Measurements from ENCODE around the gene ZP2.
"Not testable (repeated sequence)": the region's sequence is repeated elsewhere in the genome, so short reads cannot be mapped to it uniquely, and the experiment has no call there.

Gene ZP2

DNA sequence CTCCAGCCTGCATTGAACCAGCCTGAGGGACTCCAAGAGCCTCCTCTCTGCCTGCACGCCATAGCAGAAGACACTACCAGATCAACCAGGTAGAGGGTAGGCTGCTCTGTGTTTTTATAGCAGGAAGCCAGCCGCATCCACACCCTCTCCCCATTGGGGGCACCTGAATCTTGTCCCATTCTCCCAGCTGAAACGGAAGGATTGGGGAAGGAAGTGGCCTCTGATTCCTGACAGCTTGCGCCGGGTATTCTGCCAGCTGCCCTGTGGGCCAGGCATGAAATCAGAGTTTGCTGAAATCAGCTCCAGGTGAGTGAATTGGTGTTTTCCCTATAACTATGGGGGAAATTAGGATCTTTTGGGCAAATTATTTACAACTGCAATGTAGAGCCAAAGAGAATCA, at the start of gene ZP2:
Gene ZP2 (minus strand): TSS at position 89 of the 400 bp plus-strand sequence. CDS start 27 bp downstream, at position 62.
- no peak within 1 kb of the TSS for H3K4me3 ChIP-seq (ENCODE audit: low read depth, low read length)
- no peaks in the 10 kb centered on the region for H3K27me3 ChIP-seq (ENCODE audit: control insufficient read depth, insufficient read depth, low read length)
- no peaks in the 10 kb centered on the region for H3K9me3 ChIP-seq (ENCODE audit: control insufficient read depth, insufficient read depth, low read depth, low read length)
- H3K4me1 ChIP-seq (ENCODE audit: control insufficient read depth, insufficient read depth, low read length): no peaks in the 10 kb centered on the region
- no peak within 1 kb of the TSS for H3K9ac ChIP-seq (ENCODE audit: low read length)
- no peak within 1 kb of the TSS for H3K27ac ChIP-seq (ENCODE audit: low read depth, low read length)
- no peaks in the 10 kb centered on the region for H3K36me3 ChIP-seq (ENCODE audit: control insufficient read depth, insufficient read depth, low read length)

DNA sequence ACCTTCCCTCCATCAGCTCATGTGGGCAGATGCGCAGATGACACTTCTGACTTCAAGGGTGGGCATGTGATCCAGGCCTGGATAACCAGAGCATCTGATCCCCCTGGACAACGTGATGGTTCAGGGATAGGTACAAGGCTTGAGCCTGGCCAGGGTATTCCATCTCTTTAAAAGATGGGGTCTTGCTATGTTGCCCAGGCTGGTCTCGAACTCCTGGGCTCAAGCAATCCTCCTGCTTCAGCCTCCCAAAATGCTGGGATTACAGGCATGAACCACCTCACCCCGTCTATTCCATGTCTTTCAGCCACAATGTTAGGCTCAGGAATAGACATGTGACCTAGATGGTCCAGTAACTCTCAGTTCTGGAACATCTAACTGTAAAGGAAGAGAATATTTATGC, 45.9 kb upstream of the ZP2 start:
- Histone ChIP-seq H3K9ac (ENCODE audit: low read length) (no peak overlapping the region), H3K27me3 (ENCODE audit: control insufficient read depth, insufficient read depth, low read length) (no peaks in the 10 kb centered on the region; the same call in 1 of the 2 replicates), H3K27ac (ENCODE audit: low read depth, low read length) (no peak overlapping the region), H3K4me1 (ENCODE audit: control insufficient read depth, insufficient read depth, low read length) (no peaks in the 10 kb centered on the region), H3K36me3 (ENCODE audit: control insufficient read depth, insufficient read depth, low read length) (no peaks in the 10 kb centered on the region), H3K4me3 (ENCODE audit: low read depth, low read length) (no peak overlapping the region), H3K9me3 (ENCODE audit: control insufficient read depth, insufficient read depth, low read depth, low read length) (no peaks in the 10 kb centered on the region)

DNA sequence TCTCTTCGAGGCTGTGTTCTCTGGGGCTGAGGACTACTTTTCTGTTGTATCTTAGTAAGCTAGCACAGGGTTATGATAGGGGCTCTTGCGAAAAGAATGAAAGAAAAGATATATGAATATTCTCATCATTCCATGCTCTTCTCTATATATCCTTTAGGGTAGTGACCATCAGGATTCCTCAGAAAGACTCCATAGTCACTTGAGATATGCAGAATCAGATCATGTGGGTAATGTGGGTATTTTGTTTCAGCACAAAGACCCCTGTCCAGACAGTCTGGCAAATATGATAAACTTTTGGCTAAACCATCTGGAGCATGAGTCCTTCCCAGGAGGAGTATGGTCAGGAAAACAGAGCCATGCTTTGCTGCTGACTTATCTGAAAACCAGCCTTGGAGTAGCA, 45.3 kb upstream of the ZP2 start:
- Histone ChIP-seq H3K27ac (ENCODE audit: low read depth, low read length) (no peak overlapping the region), H3K9me3 (ENCODE audit: control insufficient read depth, insufficient read depth, low read depth, low read length) (no peaks in the 10 kb centered on the region), H3K4me3 (ENCODE audit: low read depth, low read length) (no peak overlapping the region), H3K27me3 (ENCODE audit: control insufficient read depth, insufficient read depth, low read length) (no peaks in the 10 kb centered on the region; the same call in 1 of the 2 replicates), H3K36me3 (ENCODE audit: control insufficient read depth, insufficient read depth, low read length) (no peaks in the 10 kb centered on the region), H3K4me1 (ENCODE audit: control insufficient read depth, insufficient read depth, low read length) (no peaks in the 10 kb centered on the region), H3K9ac (ENCODE audit: low read length) (no peak overlapping the region)

- Histone ChIP-seq H3K27me3 (ENCODE audit: control insufficient read depth, insufficient read depth, low read length) (no peaks in the 10 kb centered on the region; the same call in 1 of the 2 replicates), H3K4me3 (ENCODE audit: low read depth, low read length) (no peak overlapping the region), H3K9ac (ENCODE audit: low read length) (no peak overlapping the region), H3K27ac (ENCODE audit: low read depth, low read length) (no peak overlapping the region), H3K4me1 (ENCODE audit: control insufficient read depth, insufficient read depth, low read length) (no peaks in the 10 kb centered on the region), H3K36me3 (ENCODE audit: control insufficient read depth, insufficient read depth, low read length) (no peaks in the 10 kb centered on the region), H3K9me3 (ENCODE audit: control insufficient read depth, insufficient read depth, low read depth, low read length) (no peaks in the 10 kb centered on the region)
Observed at GRCh38 chr16:21253470-21253869, 42.1 kb upstream of the ZP2 start.

- peaks cover 5% of the 10 kb centered on the region; the same call in 1 of the 2 replicates for H3K4me1 ChIP-seq (ENCODE audit: control insufficient read depth, insufficient read depth, low read length)
- no peaks in the 10 kb centered on the region; the same call in 1 of the 2 replicates for H3K27me3 ChIP-seq (ENCODE audit: control insufficient read depth, insufficient read depth, low read length)
- no peak overlapping the region for H3K4me3 ChIP-seq (ENCODE audit: low read depth, low read length)
- no peak overlapping the region for H3K9ac ChIP-seq (ENCODE audit: low read length)
- no peak overlapping the region for H3K27ac ChIP-seq (ENCODE audit: low read depth, low read length)
- H3K9me3 ChIP-seq (ENCODE audit: control insufficient read depth, insufficient read depth, low read depth, low read length): no peaks in the 10 kb centered on the region
- H3K36me3 ChIP-seq (ENCODE audit: control insufficient read depth, insufficient read depth, low read length): no peaks in the 10 kb centered on the region
Observed at GRCh38 chr16:21250072-21250923, 38.9 kb upstream of the ZP2 start.

DNA sequence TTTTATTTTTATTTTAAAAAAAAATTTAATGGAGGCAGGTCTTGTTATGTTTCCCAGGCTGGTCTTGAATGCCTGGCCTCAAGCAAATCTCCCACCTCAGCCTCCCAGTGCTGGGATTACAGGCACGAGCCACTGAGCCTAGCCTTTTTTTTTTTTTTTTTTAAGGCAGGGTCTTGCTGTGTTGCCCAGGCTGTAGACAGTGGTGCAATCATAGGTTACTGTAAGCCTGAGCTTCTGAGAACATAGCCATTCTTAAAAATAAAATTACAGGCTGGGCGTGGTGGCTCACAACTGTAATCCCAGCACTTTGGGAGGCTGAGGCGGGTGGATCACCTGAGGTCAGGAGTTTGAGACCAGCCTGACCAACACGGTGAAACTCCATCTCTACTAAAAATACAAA, 36.8 kb upstream of the ZP2 start:
- not testable (repeated sequence) for H3K4me1 ChIP-seq (ENCODE audit: control insufficient read depth, insufficient read depth, low read length); H3K27me3 ChIP-seq (ENCODE audit: control insufficient read depth, insufficient read depth, low read length); H3K27ac ChIP-seq (ENCODE audit: low read depth, low read length); H3K4me3 ChIP-seq (ENCODE audit: low read depth, low read length); H3K9ac ChIP-seq (ENCODE audit: low read length); H3K36me3 ChIP-seq (ENCODE audit: control insufficient read depth, insufficient read depth, low read length); H3K9me3 ChIP-seq (ENCODE audit: control insufficient read depth, insufficient read depth, low read depth, low read length)

GRCh38 chr16:21244518-21245215, 33.3 kb upstream of the ZP2 start:
- Histone ChIP-seq H3K36me3 (ENCODE audit: control insufficient read depth, insufficient read depth, low read length) (no peaks in the 10 kb centered on the region), H3K9me3 (ENCODE audit: control insufficient read depth, insufficient read depth, low read depth, low read length) (no peaks in the 10 kb centered on the region), H3K4me1 (ENCODE audit: control insufficient read depth, insufficient read depth, low read length) (peaks cover 5% of the 10 kb centered on the region; the same call in 1 of the 2 replicates), H3K9ac (ENCODE audit: low read length) (no peak overlapping the region), H3K27ac (ENCODE audit: low read depth, low read length) (no peak overlapping the region), H3K4me3 (ENCODE audit: low read depth, low read length) (no peak overlapping the region), H3K27me3 (ENCODE audit: control insufficient read depth, insufficient read depth, low read length) (no peaks in the 10 kb centered on the region; the same call in 1 of the 2 replicates)

DNA sequence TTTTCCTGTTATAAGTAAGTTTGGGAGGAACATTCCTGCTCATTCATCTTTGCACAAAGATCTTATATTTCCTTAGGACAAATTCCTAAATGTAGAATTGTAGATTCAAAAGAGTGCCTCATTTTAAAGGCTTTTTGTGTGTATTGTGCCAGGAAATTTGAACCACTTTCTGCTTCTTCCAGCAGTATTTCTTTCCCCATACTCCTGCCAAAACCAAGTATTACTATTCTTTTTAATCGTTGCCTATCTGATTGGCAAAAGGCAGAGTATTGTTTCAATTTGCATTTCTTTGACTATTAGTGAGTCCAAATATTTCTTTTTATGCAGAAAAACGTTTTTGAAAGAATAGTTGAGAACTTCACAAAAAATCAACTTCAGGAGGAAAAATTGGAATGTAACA, 31.4 kb upstream of the ZP2 start:
- no peaks in the 10 kb centered on the region for H3K9me3 ChIP-seq (ENCODE audit: control insufficient read depth, insufficient read depth, low read depth, low read length)
- no peaks in the 10 kb centered on the region for H3K36me3 ChIP-seq (ENCODE audit: control insufficient read depth, insufficient read depth, low read length)
- no peaks in the 10 kb centered on the region for H3K27me3 ChIP-seq (ENCODE audit: control insufficient read depth, insufficient read depth, low read length)
- no peak overlapping the region for H3K27ac ChIP-seq (ENCODE audit: low read depth, low read length)
- peaks cover 5% of the 10 kb centered on the region; the same call in 1 of the 2 replicates for H3K4me1 ChIP-seq (ENCODE audit: control insufficient read depth, insufficient read depth, low read length)
- no peak overlapping the region for H3K4me3 ChIP-seq (ENCODE audit: low read depth, low read length)
- no peak overlapping the region for H3K9ac ChIP-seq (ENCODE audit: low read length)

- Histone ChIP-seq H3K36me3 (ENCODE audit: control insufficient read depth, insufficient read depth, low read length) (no peaks in the 10 kb centered on the region), H3K4me1 (ENCODE audit: control insufficient read depth, insufficient read depth, low read length) (no peaks in the 10 kb centered on the region), H3K27ac (ENCODE audit: low read depth, low read length) (no peak overlapping the region), H3K27me3 (ENCODE audit: control insufficient read depth, insufficient read depth, low read length) (no peaks in the 10 kb centered on the region), H3K4me3 (ENCODE audit: low read depth, low read length) (no peak overlapping the region), H3K9ac (ENCODE audit: low read length) (no peak overlapping the region), H3K9me3 (ENCODE audit: control insufficient read depth, insufficient read depth, low read depth, low read length) (no peaks in the 10 kb centered on the region)
Observed at GRCh38 chr16:21239646-21240045, 28.3 kb upstream of the ZP2 start.

DNA sequence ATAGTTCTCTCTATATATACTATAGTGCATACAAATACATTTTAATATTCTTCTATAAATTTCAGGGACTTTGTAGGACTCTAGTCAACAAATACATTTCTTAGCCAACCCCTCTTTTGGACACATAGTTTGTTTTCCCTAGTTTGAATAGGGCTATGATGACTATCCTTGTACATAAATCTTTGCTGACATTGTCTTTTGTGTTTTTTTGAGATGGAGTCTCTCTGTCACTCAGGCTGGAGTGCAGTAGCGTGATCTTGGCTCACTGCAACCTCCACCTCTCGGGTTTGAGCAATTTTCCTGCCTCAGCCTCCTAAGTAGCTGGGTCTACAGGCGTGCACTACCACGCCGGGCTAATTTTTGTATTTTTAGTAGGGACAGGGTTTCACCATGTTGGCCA, 25.5 kb upstream of the ZP2 start:
- Histone ChIP-seq H3K27ac (ENCODE audit: low read depth, low read length) (no peak overlapping the region), H3K27me3 (ENCODE audit: control insufficient read depth, insufficient read depth, low read length) (0 out of 2 replicates have a peak, but pooled peaks cover 3% of the 10 kb centered on the region), H3K4me1 (ENCODE audit: control insufficient read depth, insufficient read depth, low read length) (no peaks in the 10 kb centered on the region), H3K9ac (ENCODE audit: low read length) (no peak overlapping the region), H3K36me3 (ENCODE audit: control insufficient read depth, insufficient read depth, low read length) (no peaks in the 10 kb centered on the region), H3K9me3 (ENCODE audit: control insufficient read depth, insufficient read depth, low read depth, low read length) (no peaks in the 10 kb centered on the region), H3K4me3 (ENCODE audit: low read depth, low read length) (no peak overlapping the region)

DNA sequence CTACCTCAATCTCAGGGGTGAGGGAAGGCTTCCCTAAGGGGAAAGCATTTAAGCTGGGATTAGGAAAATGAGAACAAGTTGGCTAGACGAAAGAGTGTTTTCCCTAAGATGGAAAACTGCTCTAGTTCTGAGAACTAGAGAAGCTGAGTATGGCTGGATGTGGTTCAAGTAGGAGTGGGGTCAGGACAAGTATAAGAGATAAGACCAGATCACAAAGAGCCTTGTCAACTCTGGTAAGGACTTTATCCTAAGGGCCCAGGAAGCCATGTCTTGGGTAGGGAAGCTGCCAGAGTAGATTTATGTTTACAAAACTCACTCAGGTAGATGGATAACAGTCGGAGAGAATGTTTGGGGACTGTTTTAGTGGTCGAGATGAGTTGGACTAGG, 23.8 kb upstream of the ZP2 start:
- Histone ChIP-seq H3K9ac (ENCODE audit: low read length) (no peak overlapping the region), H3K9me3 (ENCODE audit: control insufficient read depth, insufficient read depth, low read depth, low read length) (no peaks in the 10 kb centered on the region), H3K4me1 (ENCODE audit: control insufficient read depth, insufficient read depth, low read length) (no peaks in the 10 kb centered on the region), H3K36me3 (ENCODE audit: control insufficient read depth, insufficient read depth, low read length) (no peaks in the 10 kb centered on the region), H3K27me3 (ENCODE audit: control insufficient read depth, insufficient read depth, low read length) (0 out of 2 replicates have a peak, but pooled peaks cover 3% of the 10 kb centered on the region), H3K4me3 (ENCODE audit: low read depth, low read length) (no peak overlapping the region), H3K27ac (ENCODE audit: low read depth, low read length) (no peak overlapping the region)
